HepG2 (cell line): Measurements from ENCODE around the gene LMNA. TPM values are rescaled to one million over a fixed set of nuclear protein-coding genes. Genes with fewer than 3 reads are reported as not detected.

Experiments
- ATAC-seq: fragments of 200-7000 bp; cut with Tn5 transposase; 3 replicates; pipeline ENCODE4 v1.9.1; 2020; ENCODE audit warnings: mild to moderate bottlenecking, moderate library complexity
- BruUV-seq: library from RNA; stranded (reverse); fragments of 400-500 nt; replicated peaks from 2 replicates; lab custom pipeline; 2021; lab: Mats Ljungman, UMichigan
- CTCF ChIA-PET: fragments of 300-600 bp; formaldehyde crosslinking; extraction: SDS; loops from one replicate; lab custom pipeline; 2021; ENCODE audit warnings: low total read pairs, inconsistent platforms, low intra/inter-chr PET ratio; lab: Yijun Ruan, JAX
- POLR2A ChIA-PET: fragments of 350-600 bp; sonication (Branson Sonifier 250); formaldehyde crosslinking; loops from one replicate; lab custom pipeline; 2020; ENCODE audit warnings: antibody characterized with exemption, inconsistent platforms; lab: Yijun Ruan, JAX
- DNase-seq: peaks from one replicate; pipeline ENCODE4 v3.0.0-alpha.2; 2015; ENCODE audit warnings: low spot score
- FAIRE-seq: peaks from 3 replicates; lab custom pipeline; 2011; peaks lifted over from hg19 to GRCh38; lab: Jason Lieb, UNC
- H2AFZ ChIP-seq: one replicate; pipeline ENCODE4 v1.6.1; 2011; ENCODE audit warnings: low read length, inconsistent platforms
- H3K27ac ChIP-seq: fragments of 300-600 bp; 3 replicates; pipeline ENCODE4 v1.8.0; 2011; ENCODE audit warnings: mixed run types, mild to moderate bottlenecking, mixed read lengths, low read length, inconsistent platforms; ENCODE audit not compliant: insufficient read depth; ENCODE audit errors: extremely low read length
- H3K27me3 ChIP-seq, 2 experiments: fragments of 200-600 bp in 1 of 2; 2 replicates in 1 of 2; 3 replicates in 1 of 2; pipeline versions ENCODE4 v1.6.0 to v1.8.0; 2011; ENCODE audit warnings: low read length in 2 of 2, mild to moderate bottlenecking in 2 of 2, moderate library complexity in 2 of 2, inconsistent platforms in 1 of 2; ENCODE audit not compliant: insufficient read depth in 2 of 2, control insufficient read depth in 1 of 2
- H3K36me3 ChIP-seq, 2 experiments: fragments of 200-600 bp in 1 of 2; replicated peaks in 1 of 2; 2 replicates in 1 of 2; 3 replicates in 1 of 2; pipeline versions ENCODE4 v1.5.1 to v1.8.0; 2011; ENCODE audit warnings: low read length in 2 of 2, inconsistent platforms in 1 of 2; ENCODE audit not compliant: insufficient read depth in 2 of 2, control insufficient read depth in 1 of 2
- H3K4me1 ChIP-seq: 2 replicates; pipeline ENCODE4 v1.5.1; 2012; ENCODE audit warnings: low read length, inconsistent platforms; ENCODE audit not compliant: insufficient read depth
- H3K4me2 ChIP-seq: 2 replicates; pipeline ENCODE4 v1.6.0; 2011; ENCODE audit warnings: low read depth, low read length, inconsistent platforms
- H3K4me3 ChIP-seq, 3 experiments: fragments of 200-600 bp in 1 of 3; sonication (generic), shearing (Covaris generic) in 1 of 3; replicated peaks in 1 of 3; 2 replicates each; pipeline ENCODE4 v1.5.1; 2011 to 2016; ENCODE audit warnings: low read length in 3 of 3, inconsistent platforms in 2 of 3, low read depth in 2 of 3, mild to moderate bottlenecking in 2 of 3, control low read depth in 1 of 3, mixed read lengths in 1 of 3; ENCODE audit not compliant: insufficient read depth in 1 of 3
- H3K79me2 ChIP-seq: one replicate; pipeline ENCODE4 v1.6.1; 2011; ENCODE audit warnings: low read length, inconsistent platforms; ENCODE audit not compliant: insufficient read depth
- H3K9ac ChIP-seq: 2 replicates; pipeline ENCODE4 v1.6.0; 2011; ENCODE audit warnings: mild to moderate bottlenecking, low read depth, low read length, inconsistent platforms; ENCODE audit not compliant: insufficient read depth
- H3K9me3 ChIP-seq: 2 replicates; pipeline ENCODE4 v1.5.1; 2012; ENCODE audit warnings: mild to moderate bottlenecking, low read length
- H4K20me1 ChIP-seq: 2 replicates; pipeline ENCODE4 v1.6.0; 2011; ENCODE audit warnings: inconsistent platforms, mild to moderate bottlenecking, low read length, moderate library complexity; ENCODE audit not compliant: insufficient read depth
- BRD4 ChIP-seq: sonication (generic); formaldehyde crosslinking; IDR thresholded peaks from 2 replicates; pipeline ENCODE4 v1.4.0; 2020; ENCODE audit warnings: missing genetic modification reagents
- GFI1 ChIP-seq: sonication (generic); formaldehyde crosslinking; IDR thresholded peaks from 2 replicates; pipeline ENCODE4 v1.5.0; 2020; ENCODE audit warnings: missing genetic modification reagents, mild to moderate bottlenecking, borderline replicate concordance
- HIVEP1 ChIP-seq: sonication (generic); formaldehyde crosslinking; IDR thresholded peaks from 2 replicates; pipeline ENCODE4 v1.4.0; 2020; ENCODE audit warnings: mild to moderate bottlenecking, missing genetic modification reagents
- MLLT10 ChIP-seq: sonication (generic); formaldehyde crosslinking; IDR thresholded peaks from 2 replicates; pipeline ENCODE4 v1.4.0; 2020; ENCODE audit warnings: missing genetic modification reagents
- NCOR1 ChIP-seq: fragments of 200-600 bp; sonication (generic); IDR thresholded peaks from 2 replicates; pipeline ENCODE4 v1.7.0; 2017; ENCODE audit warnings: antibody characterized with exemption, low read length, borderline replicate concordance
- NKX3-1 ChIP-seq: sonication (generic); formaldehyde crosslinking; IDR thresholded peaks from 2 replicates; pipeline ENCODE4 v1.5.0; 2020; ENCODE audit warnings: missing genetic modification reagents
- RFXAP ChIP-seq: sonication (generic); formaldehyde crosslinking; IDR thresholded peaks from 2 replicates; pipeline ENCODE4 v1.4.0; 2020; ENCODE audit warnings: missing genetic modification reagents, borderline replicate concordance
- SAFB2 ChIP-seq: sonication (generic); formaldehyde crosslinking; IDR thresholded peaks from 2 replicates; pipeline ENCODE4 v1.5.1; 2020; ENCODE audit warnings: missing genetic modification reagents, low read depth, mild to moderate bottlenecking, borderline replicate concordance
- SIN3A ChIP-seq: IDR thresholded peaks from 2 replicates; pipeline ENCODE4 v1.6.1; 2011; ENCODE audit warnings: low read depth, mild to moderate bottlenecking, control low read depth, low read length, borderline replicate concordance
- ZNF317 ChIP-seq: sonication (generic); formaldehyde crosslinking; IDR thresholded peaks from 2 replicates; pipeline ENCODE4 v1.5.0; 2020; ENCODE audit warnings: mild to moderate bottlenecking, missing genetic modification reagents
- ZNF484 ChIP-seq: sonication (generic); formaldehyde crosslinking; IDR thresholded peaks from 2 replicates; pipeline ENCODE4 v1.5.1; 2020; ENCODE audit warnings: mild to moderate bottlenecking, low read depth, missing genetic modification reagents, borderline replicate concordance
- ZNF788 ChIP-seq: sonication (generic); formaldehyde crosslinking; IDR thresholded peaks from 2 replicates; pipeline ENCODE4 v1.5.0; 2020; ENCODE audit warnings: mild to moderate bottlenecking, missing genetic modification reagents, borderline replicate concordance
- WGBS: methylation state at CpG from one replicate; pipeline ENCODE4 v1.1.6; 2017; ENCODE audit warnings: low lambda C conversion rate; 5-methylcytosine and 5-hydroxymethylcytosine counted together
- in situ Hi-C: cut with HindIII; loops from 2 replicates; pipeline ENCODE4 v1.10.0; 2017; ENCODE audit warnings: low pct_unique_long_range_greater_than_20kb; ENCODE audit not compliant: extremely low pct_ligation_motif_present
- intact Hi-C: fragments of 100-400 bp; cut with micrococcal nuclease; formaldehyde crosslinking; loops from one replicate; pipeline ENCODE4 v1.10.0; 2022; ENCODE audit not compliant: unreplicated experiment
- polyA plus RNA-seq, 8 experiments: library from polyadenylated mRNA; depleted of rRNA in 3 of 8; stranded (reverse) in 7 of 8; unstranded in 1 of 8; fragments of >200 nt; fragmentation: Illumina TruSeq in 4 of 8; extraction: Trizol in 4 of 8; gene quantifications; 2 replicates each; pipeline versions ENCODE4 v1.2.1 to v1.2.3, GENCODE V29; 2011 to 2016; ENCODE audit warnings: low read depth in 4 of 8, missing spikeins in 1 of 8, mixed read lengths in 1 of 8; ENCODE audit not compliant: insufficient read depth in 1 of 8
- total RNA-seq, 5 experiments: library from RNA; depleted of rRNA; stranded (reverse); fragments of >200 nt; fragmentation: Illumina TruSeq; extraction: Trizol; gene quantifications; 2 replicates each; pipeline ENCODE4 v1.2.3, GENCODE V29; 2016; ENCODE audit warnings: low read depth in 1 of 5
- TF ChIP-seq, protein P1 (sequence below): IDR thresholded peaks from 2 replicates; pipeline ENCODE4 v1.6.1; 2016; ENCODE audit warnings: control low read depth
- TF ChIP-seq, protein P2 (sequence below): sonication (generic); formaldehyde crosslinking; IDR thresholded peaks from 2 replicates; pipeline ENCODE4 v1.5.1; 2020; ENCODE audit warnings: missing genetic modification reagents, mild to moderate bottlenecking, borderline replicate concordance

LMNA gene
- total and polyA plus RNA-seq, 2 of the 13 experiments (the other 11 are each of a cell fraction or from before 2014, with no cell fraction given) = 107 to 225 TPM

DNA sequence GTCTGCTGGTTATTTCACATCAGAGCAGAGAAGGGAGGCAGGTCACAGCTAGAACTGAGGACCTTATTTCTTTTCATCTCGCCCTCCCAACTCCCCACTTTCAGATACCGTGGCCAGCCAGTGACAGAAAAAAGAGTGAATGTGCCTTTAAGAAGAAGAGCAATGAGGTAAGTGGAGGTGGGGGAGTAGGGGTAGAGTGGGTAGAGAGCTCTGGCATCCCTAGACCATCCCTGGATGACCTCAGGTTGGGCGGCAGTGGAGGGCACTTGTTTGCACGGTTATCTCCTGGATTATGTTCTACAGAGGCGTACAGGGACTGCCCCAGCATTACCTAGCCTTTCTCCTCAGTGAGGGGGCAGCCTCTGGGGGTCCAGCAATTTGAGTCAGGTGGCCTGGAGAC is 43.5 kb downstream of the LMNA start:
- ChIA-PET POLR2A (interaction anchor here (0.7 kb wide), 1 partner anchor 80 kb away, joined by 4 read pairs; no protein-coding TSS in a partner anchor), CTCF (no interaction called here)
- Histone ChIP-seq H2AFZ (no peak overlapping the region), H3K4me1 (peaks cover 32% of the 10 kb centered on the region), H3K27me3 (peaks cover 0 to 29% of the 10 kb centered on the region in 2 experiments; a peak in 2 of 5 replicates), H3K36me3 (no peaks in the 10 kb centered on the region), H4K20me1 (no peaks in the 10 kb centered on the region)
- DNase-seq (no peak), FAIRE-seq (no peak), ATAC-seq (no peak)
- in situ Hi-C loops = no loop called here
- no TSS peak for BruUV-seq
- TF ChIP-seq SIN3A (no peak), NCOR1 (no peak), ZNF788 (CRISPR knock-in tag) (no peak), BRD4 (no peak), HIVEP1 (CRISPR knock-in tag) (no peak), ZNF317 (CRISPR knock-in tag) (no peak), MLLT10 (no peak), GFI1 (CRISPR knock-in tag) (no peak), NKX3-1 (CRISPR knock-in tag) (no peak), ZNF484 (no peak), SAFB2 (no peak), RFXAP (CRISPR knock-in tag) (no peak)
- TF ChIP-seq, protein P1, sequence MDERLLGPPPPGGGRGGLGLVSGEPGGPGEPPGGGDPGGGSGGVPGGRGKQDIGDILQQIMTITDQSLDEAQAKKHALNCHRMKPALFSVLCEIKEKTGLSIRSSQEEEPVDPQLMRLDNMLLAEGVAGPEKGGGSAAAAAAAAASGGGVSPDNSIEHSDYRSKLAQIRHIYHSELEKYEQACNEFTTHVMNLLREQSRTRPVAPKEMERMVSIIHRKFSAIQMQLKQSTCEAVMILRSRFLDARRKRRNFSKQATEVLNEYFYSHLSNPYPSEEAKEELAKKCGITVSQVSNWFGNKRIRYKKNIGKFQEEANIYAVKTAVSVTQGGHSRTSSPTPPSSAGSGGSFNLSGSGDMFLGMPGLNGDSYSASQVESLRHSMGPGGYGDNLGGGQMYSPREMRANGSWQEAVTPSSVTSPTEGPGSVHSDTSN (CRISPR knock-in tag) = no peak
- TF ChIP-seq, protein P2, sequence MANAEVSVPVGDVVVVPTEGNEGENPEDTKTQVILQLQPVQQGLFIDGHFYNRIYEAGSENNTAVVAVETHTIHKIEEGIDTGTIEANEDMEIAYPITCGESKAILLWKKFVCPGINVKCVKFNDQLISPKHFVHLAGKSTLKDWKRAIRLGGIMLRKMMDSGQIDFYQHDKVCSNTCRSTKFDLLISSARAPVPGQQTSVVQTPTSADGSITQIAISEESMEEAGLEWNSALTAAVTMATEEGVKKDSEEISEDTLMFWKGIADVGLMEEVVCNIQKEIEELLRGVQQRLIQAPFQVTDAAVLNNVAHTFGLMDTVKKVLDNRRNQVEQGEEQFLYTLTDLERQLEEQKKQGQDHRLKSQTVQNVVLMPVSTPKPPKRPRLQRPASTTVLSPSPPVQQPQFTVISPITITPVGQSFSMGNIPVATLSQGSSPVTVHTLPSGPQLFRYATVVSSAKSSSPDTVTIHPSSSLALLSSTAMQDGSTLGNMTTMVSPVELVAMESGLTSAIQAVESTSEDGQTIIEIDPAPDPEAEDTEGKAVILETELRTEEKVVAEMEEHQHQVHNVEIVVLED (CRISPR knock-in tag) = no peak
- TF ChIP-seq, all 625 proteins: peak for 0
- no peak overlapping the region for H3K27ac ChIP-seq
- 27% methylated on average over 4 of the region's 5 CpGs for WGBS
- no peaks in the 10 kb centered on the region for H3K79me2 ChIP-seq
- intact Hi-C loops = no loop called here
- H3K9ac ChIP-seq = no peak overlapping the region
- H3K9me3 ChIP-seq = no peaks in the 10 kb centered on the region
- H3K4me2 ChIP-seq = no peak overlapping the region
- no peak overlapping the region for H3K4me3 ChIP-seq
